Fibroblast of peridontal ligament (primary cell): ENCODE data around the gene E2F3.
"Not testable (repeated sequence)": the region's sequence is repeated elsewhere in the genome, so short reads cannot be mapped to it uniquely, and the experiment has no call there.

Source experiments
- DNase-seq: peaks from one replicate; pipeline ENCODE4 v3.0.0-alpha.2; 2010; ENCODE audit errors: extremely low read depth

Gene E2F3

DNA sequence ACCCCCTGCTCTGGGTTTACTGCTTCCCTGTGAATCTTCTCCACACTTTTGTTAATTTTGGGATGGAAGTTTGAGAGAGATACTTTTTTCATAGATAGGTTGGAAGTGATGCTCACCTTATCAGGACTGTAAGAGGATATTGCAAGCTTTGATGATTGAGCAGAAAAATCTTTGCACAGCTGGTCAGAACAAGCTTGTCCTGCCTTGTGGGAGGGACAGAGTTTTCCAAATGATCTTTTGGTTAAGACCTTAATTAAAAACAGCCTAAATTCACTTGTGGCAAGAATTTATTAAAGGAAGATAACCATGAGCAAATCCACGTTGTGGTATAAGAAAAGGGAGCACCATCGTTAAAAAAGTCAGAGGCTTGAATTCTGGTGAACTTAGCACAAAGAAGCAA, 32.2 kb downstream of the E2F3 start:
- DNase-seq: no peak

GRCh38 chr6:20434766-20435165, 33.1 kb downstream of the E2F3 start:
- no peak for DNase-seq

DNA sequence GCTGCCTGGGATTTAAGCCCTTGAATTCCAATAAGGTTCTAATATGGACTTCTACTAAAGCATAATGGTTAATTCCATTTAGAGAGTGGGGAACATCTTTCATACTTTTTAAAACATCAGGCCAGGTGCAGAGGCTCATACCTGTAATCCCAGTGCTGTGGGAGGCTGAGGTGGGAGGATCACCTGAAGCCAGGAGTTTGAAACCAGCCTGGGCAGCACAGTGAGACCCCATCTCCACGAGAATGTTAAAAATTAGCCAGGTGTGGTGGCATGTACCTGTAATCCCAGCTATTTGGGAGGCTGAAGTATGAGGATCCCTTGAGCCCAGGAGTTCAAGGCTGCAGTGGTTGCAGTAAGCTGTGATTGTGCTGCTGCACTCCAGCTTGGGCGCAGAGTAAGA, 35.0 kb downstream of the E2F3 start:
- no peak for DNase-seq

- DNase-seq: no peak
Measured at GRCh38 chr6:20437639-20438038, 36.0 kb downstream of the E2F3 start.

- DNase-seq: peak; percentile 63
Measured at GRCh38 chr6:20438462-20439070, 36.9 kb downstream of the E2F3 start.

DNA sequence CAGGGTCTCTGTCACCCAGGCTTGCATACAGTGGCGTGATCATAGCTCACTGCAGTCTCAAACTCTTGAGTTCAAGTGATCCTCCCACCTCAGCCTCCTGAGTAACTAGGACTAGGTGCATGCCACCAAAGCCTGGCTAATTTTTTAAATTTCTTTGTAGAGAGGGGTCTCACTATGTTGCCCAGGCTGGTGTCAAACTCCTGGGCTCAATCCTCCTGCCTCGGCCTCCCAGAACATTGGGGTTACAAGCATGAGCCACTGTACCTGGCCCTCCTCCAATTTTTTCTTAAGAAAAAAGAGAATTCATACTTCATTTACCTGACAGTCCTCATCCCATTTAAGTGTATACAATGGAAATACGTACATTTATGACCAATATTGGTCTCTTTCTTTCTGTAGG, 37.9 kb downstream of the E2F3 start:
- no peak for DNase-seq

- DNase-seq: no peak
Measured at GRCh38 chr6:20440296-20440695, 38.6 kb downstream of the E2F3 start.

DNA sequence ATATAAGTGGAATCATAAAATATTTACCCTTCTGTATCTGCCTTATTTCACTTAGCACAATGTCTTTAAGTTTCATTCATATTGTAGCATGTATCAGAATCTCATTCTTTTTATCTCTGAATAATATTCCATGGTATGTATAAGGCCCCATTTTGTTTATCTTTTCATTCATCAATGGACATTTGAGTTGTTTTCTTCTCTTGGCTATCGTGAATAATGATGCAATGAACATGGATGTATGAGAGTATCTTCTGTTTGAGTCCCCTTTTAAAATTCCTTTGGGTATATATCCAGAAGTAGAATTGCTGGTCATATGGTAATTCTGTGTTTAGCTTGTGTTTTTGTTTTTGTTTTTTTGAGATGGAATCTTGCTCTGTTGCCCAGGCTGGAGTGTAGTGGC, 39.6 kb downstream of the E2F3 start:
- DNase-seq: no peak

DNA sequence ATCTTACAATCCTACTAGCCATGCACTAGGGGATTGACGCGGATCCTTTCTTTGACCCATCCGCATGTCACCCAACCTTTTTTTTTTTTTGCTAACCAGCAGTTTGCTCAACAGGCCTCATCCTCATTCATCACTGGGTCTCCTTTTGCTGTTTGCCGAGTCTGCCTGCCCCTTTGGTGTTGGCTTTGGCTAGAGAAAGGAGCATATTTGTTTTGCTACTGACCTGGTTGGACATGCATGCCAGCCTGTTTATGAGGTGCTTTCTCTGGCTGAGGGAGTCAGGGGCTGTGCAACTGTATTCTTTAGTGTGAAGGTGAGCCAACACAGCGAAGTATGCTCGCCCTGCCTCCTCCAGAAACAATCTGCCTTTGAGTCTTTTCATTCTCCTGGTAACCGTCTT, 40.2 kb downstream of the E2F3 start:
- DNase-seq: no peak

DNA sequence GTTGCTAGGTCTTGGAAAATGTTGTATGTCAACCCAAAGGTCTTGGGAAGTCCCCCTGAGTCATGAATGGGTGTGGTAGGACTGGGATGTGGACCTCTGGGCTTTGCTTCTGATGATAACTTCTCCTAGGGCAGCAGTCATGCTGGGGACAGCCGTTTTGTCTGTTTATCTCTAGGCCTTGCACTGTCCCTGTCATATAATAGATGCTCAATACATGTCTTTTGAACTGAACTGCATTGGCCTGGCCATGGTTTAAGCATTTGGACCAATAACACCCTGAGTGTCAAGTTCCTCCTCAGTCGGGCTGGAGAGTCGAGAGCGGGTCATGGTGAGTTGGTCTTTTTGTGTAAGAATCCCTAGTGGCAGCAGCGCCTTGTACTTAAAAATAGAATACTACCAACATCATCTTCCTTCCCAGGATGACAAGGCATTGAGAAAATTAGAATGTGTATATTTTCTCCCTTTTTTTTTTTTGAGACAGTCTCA, 43.1 kb downstream of the E2F3 start:
- DNase-seq: no peak

DNA sequence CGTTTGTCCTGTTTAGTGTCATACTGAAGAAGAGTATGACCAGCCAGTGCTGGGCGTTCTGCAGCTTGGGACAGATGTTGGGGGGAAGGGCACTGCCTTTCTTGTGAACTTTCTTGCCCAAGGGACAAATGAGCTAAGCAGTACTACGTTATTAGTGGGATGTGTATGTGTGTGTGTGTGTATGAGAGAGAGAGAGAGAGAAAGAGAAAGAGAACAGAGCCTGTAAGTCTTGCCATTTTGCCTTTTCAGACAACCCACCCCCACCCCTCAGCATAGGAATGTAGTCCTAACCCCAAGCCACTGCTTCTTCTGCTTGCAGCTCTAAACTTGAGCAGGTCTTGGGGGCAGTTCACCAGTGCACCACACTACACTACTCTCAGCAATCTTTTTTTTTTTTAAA, 45.5 kb downstream of the E2F3 start:
- no peak for DNase-seq

DNA sequence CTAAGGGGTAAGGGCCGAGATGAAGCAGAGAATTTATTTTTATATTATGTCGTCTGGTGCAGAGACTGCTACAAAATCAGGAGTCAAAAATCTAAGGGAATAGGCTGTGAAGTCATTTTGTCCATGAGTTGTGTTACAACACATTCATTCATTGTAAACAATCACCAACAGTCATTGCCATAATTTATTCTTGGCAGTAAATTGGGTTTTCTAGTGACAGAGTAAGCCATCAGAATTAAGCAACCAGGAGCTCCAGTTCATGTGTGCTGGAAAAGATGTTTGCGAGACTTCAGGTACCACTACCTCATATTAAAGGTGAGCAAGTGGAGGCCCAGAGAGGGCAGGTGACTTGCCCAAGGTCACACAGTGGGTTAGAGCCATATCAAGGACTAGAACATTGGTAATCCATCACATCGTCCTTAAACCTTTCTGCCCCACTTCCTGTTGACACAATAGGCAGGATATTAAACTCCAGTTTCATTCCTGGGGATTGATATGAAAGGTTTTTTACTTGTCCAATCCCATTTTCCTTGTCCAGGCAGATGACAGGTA, 46.0 kb downstream of the E2F3 start:
- DNase-seq: peak; percentile 49

GRCh38 chr6:20448828-20449227, 47.1 kb downstream of the E2F3 start:
- DNase-seq: no peak

- no peak for DNase-seq
Measured at GRCh38 chr6:20454204-20454824, 52.6 kb downstream of the E2F3 start.

- peak; percentile 57 for DNase-seq
Measured at GRCh38 chr6:20455251-20455940, 53.7 kb downstream of the E2F3 start.

DNA sequence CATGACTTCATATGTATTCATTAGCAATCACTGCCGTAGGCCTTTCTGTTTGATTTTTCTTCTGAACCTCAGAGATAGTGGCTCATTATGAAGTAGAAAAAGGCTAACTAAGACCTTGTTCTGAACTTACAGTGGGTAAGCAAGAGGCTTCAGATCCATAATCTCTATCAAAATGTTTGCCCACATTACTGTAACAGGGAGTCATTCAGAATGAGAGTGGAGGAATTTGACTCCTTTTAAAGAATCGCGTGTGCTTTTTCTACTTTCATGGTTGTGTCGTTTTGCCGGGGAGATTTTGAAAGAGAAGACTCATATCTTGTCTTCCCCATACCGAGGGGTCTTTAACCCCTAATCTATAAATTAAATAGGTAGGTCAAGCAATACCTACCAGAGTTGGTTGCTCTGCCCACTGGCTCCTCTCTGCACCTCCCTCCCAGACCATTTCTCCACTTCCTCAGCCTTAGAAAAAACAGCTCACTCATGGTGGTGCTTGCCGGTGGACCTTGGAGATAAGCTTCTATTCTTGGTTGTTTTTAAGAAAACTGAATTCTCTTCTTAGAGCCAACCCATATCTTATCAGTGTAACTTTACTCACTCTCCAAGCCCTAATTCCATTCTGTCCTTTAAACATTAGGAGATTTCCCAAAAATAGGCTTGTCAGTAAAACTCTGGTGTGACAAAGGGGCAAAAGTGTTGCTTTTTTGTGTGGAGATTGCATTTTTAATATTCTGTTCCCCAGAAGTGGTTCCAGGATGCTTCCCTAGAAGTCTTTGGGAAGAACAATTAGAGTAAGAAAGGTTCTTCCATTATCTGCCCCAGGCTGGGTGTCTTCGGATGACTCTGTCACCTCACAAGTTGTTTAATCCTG, 56.6 kb downstream of the E2F3 start:
- DNase-seq: no peak

- no peak for DNase-seq
Measured at GRCh38 chr6:20459682-20460081, 58.0 kb downstream of the E2F3 start.

- DNase-seq: no peak
Measured at GRCh38 chr6:20461576-20461975, 59.9 kb downstream of the E2F3 start.

GRCh38 chr6:20463396-20463795, 61.7 kb downstream of the E2F3 start:
- no peak for DNase-seq

GRCh38 chr6:20464041-20464440, 62.4 kb downstream of the E2F3 start:
- no peak for DNase-seq

DNA sequence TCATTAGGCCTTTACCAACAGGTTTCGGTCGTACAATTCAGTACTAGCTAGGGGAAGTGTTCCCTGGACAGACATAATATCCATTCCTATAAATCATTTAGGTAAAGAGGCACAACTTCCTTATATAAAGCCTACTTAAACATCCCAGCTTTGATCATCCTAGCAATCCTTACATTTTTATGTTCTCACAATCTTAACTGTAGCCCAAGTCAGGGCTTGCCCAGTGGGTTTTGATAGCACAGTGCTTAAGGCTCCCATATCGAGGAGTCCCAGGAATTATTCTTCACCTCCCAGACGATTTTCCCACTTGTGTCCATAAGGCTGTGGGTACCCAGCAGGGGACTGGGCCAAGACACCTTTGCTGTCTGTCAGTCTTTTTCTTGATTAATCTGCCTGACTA, 63.2 kb downstream of the E2F3 start:
- no peak for DNase-seq

GRCh38 chr6:20465616-20466015, 63.9 kb downstream of the E2F3 start:
- DNase-seq: not testable (repeated sequence)
